Lower leg skin (tissue), 3 donors: Measurements from ENCODE around the gene LYL1.

Source experiments
- POLR2A ChIP-seq, 2 donors: fragments of 450-650 bp; IDR thresholded peaks; one replicate each; pipeline ENCODE4 v1.6.1; 2016 to 2017; ENCODE audit warnings: antibody characterized with exemption in 2 of 2, mild to moderate bottlenecking in 1 of 2, moderate library complexity in 1 of 2
- TF ChIP-seq, protein P1 (sequence below), 3 donors: fragments of 450-650 bp; IDR thresholded peaks; one replicate each; pipeline ENCODE4 v1.5.1; 2016; ENCODE audit warnings: antibody characterized with exemption in 3 of 3, mild to moderate bottlenecking in 3 of 3, moderate library complexity in 2 of 3

DNA sequence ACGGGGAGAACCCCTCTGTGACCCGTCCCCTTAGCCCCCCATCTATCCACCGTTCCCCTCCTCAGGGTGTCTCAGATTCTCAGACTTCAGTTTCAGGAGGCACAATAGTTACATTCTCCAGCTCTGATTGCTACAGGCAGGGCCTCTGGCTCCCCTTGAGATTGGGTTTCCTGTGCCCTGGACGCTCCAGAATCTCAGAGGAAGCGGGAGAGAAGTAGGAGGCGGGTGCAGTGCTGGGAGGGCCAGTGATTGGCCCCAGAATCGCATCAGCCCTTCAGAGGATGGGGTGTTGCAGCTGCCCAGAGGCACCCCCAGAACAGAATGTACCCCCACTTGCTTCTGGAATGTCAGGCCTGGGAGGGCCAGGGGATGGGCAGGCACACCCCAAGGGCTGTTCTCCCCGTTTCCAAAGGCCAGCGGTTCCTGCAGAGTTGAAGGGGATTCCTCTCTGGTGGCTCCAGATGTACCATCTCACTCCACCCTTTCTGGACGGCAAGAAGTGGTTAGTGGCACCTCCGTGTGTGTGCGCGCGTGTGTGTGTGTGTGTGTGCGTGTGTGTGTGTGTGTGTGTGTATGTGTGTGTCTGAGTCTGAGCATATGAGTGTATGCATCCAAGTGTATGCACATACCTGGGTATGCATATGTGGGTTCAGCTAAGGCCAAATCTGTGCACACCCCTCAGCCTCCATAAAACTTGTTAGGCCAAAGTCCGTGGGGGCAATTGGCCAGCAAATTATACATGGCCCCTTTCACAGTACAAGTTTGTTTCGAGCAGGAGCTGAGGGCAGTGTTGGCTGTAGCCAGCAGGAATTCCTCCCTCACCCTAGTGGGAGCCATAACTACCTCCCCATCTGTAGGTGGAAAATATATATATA is 35.5 kb downstream of the LYL1 start:
- TF ChIP-seq POLR2A (IDR thresholded peaks at IDR 0.05): no peak
- TF ChIP-seq, protein P1, sequence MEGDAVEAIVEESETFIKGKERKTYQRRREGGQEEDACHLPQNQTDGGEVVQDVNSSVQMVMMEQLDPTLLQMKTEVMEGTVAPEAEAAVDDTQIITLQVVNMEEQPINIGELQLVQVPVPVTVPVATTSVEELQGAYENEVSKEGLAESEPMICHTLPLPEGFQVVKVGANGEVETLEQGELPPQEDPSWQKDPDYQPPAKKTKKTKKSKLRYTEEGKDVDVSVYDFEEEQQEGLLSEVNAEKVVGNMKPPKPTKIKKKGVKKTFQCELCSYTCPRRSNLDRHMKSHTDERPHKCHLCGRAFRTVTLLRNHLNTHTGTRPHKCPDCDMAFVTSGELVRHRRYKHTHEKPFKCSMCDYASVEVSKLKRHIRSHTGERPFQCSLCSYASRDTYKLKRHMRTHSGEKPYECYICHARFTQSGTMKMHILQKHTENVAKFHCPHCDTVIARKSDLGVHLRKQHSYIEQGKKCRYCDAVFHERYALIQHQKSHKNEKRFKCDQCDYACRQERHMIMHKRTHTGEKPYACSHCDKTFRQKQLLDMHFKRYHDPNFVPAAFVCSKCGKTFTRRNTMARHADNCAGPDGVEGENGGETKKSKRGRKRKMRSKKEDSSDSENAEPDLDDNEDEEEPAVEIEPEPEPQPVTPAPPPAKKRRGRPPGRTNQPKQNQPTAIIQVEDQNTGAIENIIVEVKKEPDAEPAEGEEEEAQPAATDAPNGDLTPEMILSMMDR (IDR thresholded peaks at IDR 0.05): no peak
